Hematopoietic multipotent progenitor cell treated with erythropoietin and hydrocortisone succinate and interleukin-3 and kit ligand, for 15 days (in vitro differentiated cells): Measurements from ENCODE around the gene SCEL.

Experiments used
- DNase-seq: peaks from one replicate; pipeline ENCODE4 v3.0.0-alpha.2; 2015; ENCODE audit warnings: low spot score

The SCEL gene

DNA sequence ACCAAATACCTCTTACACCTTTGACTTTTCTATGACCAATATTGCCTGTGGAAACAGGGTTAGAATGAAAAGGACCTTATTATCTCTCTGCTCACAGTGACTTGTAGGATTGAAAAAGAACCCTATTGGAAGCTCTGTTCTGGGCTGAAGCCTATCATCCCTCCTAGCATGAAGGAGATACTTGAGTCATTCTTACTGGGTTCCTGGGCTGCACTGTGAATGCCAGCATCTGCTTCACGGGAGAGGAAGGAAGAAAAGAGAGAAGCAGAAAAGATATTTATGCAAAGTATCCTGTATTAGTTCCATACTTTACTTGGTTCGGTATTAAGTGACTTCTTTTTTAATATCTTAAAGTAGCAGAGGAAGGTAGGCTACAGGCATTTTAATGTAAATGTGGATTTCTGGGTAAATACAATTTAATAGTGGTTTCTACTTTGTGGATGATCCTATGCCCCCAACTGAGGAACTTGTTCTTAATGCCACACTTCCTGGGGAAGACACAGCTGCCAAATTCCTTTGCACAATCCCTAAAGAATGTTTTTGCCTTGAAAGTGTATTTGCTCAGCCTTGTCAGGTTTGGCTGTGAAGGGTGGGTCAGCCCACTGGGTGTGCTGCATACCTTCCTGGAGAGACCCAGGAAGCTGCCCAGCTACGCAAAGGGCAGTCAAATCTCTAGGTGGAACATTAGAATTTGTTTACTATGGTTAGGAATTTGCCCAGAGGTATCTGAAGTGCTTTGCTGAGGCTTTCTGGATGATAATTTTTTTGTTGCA is 13.7 kb upstream of the SCEL start:
- DNase-seq: no peak

DNA sequence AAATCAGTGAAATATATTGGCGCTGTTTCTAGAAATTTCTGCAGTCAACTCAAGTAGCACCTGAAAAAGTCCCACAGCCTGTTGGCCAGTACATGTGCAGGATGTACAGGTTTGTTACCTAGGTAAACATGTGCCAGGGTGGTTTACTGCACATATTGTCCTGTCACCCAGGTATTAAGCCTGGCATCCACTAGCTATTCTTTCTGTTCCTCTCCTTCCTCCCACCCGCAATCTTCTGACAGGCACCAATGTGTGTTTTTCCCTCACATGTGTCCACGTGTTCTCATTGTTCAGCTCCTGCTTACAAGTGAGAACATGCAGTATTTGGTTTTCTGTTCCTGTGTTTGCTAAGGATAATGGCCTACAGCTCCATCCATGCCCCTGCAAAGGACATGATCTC is 13.1 kb upstream of the SCEL start:
- no peak for DNase-seq

DNA sequence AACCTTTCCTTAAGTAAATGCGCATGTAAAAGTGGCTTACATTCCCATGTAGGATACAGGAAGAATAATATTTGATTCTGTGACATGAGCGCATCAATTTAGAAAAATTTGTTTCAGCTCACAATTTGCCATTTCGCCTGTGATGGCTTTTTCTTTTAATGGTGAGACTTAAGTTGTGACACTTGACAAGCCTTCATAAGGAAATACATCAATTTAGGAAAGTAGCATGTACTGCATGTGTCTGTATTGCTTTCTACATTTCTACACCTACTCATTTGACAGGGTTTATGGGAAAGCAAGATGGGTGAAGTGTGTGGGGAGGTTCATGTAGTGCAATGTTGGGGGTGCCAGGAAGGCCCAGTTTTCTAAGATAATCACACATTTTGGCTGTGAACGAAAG is 12.1 kb upstream of the SCEL start:
- no peak for DNase-seq

DNA sequence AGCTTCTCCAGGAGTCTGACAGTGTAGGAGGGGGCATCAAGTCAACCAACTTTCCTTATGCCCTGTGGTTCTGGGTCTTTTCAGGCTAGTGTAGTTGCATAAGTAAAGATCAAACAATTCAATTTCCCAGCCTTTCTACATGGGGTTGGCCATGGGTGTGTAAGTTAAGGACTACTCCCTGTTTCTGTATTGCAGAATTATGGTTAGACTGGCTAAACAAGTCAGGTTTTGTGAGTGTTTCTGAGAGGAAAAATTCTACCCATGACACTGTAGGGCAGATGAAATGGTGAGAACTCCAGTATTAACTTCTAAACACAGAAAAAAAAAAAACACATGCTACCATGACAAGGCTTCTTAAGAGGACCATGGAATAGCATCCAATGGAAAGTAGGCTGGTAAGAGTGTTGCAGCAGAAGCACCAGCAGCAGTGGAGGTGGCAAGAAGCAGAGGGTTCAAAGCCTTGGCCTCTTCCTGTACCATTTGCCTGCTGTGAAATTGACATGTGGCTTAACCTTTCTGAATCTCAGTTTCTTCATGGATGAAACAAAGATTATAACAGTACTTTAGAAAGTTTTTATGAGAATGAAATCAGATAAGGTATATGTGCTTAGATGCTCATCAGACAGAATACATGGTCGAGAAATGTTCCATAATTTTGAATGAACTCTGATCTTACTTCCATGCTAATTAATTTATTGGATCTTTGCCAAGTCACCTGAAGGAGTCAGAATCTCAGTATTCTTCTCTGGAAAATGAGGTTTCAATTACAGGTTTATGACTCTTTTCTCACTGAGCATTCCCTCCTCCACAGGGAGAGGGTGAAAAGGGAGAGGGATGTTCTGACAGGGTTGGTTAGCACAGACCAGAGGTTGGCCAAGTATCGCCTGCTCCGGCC is 11.4 kb upstream of the SCEL start:
- no peak for DNase-seq

DNA sequence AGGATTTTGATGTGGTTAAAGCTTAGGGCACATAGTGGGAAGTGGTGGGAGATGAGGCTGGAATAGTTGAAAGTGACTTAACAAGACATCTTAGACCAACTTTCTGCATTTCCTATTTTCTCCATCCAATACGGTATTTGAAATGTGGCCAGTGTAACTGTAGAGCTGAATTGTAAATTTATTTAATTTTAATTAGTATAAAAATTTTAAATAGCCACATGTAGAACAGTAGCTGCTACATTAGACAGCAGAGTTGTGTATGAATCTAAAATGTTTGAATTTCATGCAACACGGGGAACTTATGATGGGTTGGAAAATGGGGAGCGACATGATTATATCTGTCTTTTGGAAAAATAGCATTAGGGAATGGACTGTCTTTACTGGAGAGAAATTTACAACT is 7.1 kb upstream of the SCEL start:
- DNase-seq: no peak

DNA sequence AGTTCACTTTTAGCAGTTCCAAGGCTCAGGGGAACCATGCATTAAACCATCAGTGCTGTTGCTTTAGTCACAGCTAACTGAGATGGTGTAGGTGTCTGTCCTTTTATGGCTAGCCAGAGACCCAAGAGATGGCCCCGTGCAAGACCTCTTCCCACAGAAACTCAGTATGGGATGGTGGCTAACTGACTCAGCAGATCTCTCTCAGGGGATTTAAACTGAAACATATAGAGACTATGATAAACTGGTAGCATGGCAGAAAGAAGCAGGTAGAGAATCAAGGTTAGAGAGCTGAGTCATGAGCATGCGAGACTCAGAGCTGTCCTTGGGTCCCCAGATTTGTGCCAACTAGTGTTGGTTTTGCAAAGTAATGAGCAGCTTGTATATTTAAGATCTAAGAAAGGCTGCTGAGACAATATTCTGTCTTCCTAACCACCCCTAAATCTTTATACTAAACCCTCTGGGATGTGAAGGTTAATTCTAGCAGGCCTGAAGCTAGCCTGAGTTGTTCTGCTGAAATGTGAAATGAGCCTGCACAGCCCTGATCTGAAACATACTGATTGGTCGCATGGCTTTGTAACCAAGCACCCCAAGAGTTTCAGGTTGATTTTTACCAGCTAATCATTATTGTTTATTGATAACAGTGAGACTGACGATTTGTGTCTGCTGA is 6.5 kb upstream of the SCEL start:
- DNase-seq: no peak

DNA sequence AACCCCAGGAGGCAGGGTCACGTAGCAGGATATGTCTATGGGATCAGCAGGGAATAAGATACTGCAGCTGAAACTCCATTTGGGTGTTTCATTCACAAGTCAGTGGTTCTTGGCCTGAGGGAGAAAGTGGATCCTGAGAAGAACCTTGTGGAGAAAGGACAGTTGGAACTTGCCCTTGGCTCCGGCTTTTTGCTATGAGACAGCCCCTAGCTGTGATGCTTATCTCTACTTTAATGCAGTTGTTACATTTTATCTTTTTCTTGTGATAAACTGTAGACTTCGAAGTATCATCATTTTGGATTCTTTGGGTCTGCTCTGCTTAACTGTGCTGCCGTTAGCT is 6.0 kb upstream of the SCEL start:
- no peak for DNase-seq

DNA sequence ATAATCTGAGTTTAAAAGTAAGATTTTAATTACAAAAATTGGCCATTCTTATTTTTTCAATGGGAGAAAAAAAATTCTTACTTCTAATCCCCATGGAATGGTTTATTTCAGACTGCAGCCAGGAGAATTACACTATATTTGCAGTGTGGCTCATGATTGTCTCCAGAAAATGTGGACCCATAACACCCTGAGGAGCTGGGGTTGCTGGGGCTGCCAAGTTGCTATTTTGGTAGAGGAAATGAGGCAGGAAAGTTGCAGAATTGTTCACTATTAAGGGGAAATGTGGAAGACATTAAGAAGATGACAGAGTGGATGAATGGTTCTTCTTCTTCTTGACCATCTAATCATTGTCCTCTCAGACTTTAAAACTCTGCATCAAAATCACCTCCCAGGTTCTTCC is 4.6 kb upstream of the SCEL start:
- no peak for DNase-seq

DNA sequence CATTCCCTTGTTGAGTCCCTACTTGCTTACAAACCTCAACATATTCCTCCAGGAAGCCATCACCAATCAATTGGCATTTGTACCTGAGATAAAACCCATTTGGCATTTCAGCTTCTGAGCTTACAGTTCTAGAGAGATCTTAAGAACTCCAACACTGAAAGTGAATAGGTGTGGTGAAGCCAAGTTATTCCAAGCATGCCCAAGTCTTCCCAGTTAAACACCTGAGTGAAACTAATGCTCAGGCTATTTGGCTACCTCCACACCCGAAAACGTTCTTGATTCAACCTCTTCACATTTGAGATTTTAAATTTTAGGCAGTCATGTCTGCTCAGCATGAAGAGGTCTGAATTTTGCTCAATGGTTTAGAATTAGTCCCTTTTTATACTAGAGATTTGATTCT is 2.5 kb upstream of the SCEL start:
- no peak for DNase-seq

DNA sequence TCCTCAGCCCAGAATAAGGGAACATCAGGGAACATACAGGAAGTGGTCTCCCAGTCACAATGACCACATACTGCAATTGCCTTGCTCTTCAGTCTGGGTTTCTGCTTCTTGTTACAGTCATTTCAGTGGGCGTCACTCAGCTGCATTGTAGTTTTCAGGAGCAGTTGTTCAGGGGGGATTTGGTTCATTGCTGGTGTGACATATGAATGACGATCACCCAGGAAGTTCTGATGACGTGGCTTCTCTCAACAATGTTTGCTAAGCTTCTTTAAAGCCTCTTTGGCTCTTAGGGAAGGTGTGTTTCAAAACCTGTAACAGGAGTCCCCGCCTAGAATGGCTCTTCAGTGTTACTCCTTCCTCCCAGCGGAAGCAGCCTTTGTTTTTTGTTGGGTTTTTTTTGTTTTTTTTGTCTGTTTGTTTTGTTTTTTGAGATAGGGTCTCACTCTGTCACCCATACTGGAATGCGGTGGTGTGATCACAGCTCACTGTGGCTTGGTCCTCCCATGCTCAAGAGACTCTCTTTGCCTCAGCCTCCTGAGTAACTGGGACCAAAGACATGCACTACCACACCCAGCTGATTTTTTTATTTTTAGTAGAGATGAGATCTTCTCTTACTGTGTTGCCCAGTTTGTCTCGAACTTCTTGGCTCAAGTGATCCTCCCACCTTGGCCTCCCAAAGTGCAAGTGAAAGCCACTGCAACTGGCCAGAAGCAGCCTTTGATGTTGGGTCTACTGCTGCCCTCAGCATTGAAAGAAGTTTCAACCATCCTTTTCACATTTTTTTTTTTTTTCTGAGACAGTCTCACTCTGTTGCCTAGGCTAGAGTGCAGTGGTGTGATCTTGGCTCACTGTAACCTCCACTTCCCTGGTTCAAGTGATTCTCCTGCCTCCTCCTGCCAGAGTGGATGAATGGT is 1.4 kb upstream of the SCEL start:
- no peak for DNase-seq

DNA sequence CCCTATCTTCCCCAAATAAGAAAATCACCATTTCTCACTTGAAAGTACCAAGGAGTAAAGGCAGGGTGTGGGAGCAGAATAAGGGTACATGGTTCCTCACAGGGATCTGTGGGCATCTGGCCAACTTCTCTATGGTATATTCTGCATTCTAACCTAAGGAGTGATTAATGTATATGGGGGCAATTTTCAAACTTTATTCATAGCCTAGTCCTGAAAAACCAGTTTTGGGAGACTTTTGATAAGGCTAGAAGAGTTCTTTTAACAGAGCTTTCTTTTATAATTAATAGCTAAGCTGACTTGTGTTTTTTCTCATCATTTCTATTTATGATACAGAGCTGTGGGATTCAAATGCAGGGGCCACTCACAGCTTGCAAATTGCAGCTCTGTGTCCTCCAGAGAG is 852 bp downstream of the SCEL start:
- DNase-seq: no peak

DNA sequence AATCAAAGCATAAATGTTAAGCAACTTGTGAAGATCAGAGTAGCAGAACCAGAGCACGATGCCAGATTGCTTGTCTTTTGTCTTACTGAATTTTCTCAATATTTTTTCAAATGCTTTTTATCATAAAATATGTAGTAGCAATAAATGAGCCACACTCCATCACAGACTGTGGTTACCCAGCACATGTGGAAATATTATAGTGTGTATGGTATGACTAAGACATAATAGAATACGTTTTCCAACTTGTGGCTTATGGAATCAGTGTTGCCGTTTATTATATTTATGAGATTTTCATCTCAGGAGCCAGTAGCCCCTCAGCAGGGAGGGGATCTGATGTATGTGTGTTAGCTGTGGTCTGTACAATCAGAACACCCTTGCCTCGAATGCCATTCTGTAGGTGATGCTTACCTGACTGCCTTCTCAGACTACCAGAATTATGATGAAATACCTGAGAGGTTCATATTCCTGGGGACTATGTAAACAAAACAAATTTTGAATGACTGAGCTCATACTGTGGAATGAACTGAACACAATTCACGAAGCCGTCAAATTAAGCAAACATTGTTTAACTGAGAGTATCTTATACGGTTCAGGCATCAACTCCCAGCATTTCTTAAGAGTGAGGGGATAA is 1.9 kb downstream of the SCEL start:
- no peak for DNase-seq

DNA sequence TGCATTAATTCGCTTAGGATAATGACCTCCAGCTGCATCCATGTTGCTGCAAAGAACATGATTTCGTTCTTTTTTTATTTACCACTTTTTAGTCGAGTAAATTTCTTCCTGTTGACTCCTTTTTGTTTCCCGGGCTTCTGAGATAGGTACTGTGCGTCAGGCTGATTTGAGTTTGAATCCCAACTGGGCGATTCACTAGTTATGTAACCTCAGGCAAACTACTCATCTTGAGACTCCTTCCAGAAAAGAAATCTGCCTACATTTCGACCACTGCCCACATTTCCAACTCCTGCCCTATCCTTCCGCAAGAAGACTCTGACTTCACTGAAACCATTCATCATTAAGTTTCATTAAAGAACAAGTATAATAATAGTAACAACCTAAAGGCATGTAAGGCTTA is 8.2 kb downstream of the SCEL start:
- no peak for DNase-seq

DNA sequence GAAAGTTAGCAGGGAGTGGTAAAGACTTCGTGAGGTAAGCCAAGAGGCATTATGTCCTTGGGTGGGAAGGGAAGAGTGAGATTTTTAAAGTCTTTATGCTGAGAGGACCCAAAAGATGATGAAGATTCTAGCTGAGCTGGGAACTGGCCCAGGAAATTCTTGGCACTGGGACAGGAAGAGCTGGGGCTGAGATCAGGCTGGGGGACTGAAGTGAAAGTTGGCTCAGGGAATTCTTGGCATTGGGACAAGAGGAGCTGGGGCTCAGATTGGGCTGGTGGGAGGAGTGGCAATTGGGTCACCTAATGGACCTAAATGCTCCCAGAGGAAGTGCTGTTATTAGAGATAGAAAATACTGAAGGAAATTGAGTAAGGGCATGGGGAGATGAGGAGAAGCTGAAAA is 8.8 kb downstream of the SCEL start:
- DNase-seq: no peak

DNA sequence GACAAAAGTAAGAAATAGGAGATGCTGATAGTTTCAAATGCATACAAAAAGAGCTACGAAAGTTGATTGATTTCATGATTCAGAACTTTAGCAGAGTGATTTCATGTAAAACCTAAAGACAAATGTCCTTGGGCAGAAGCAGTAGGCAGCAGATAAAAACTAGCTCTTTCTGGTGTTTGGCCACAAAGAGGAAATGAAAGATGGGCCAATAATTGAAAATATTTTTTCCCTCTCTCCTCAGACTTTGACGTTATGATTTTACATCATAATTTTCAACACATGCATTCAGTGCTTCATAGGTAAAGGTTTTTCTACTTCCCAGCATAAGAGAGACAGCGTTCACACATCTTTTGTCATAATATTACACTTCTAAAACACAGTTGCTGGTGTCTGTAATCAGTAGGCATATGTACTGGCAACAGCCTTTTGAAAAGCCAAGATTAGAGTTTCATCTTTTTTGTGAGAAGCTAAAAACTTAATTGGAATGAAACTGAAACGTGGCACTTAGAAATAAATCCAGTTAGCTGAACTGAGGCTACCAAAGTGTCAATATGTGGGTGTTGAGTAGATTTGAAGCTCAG is 9.3 kb downstream of the SCEL start:
- DNase-seq: no peak

DNA sequence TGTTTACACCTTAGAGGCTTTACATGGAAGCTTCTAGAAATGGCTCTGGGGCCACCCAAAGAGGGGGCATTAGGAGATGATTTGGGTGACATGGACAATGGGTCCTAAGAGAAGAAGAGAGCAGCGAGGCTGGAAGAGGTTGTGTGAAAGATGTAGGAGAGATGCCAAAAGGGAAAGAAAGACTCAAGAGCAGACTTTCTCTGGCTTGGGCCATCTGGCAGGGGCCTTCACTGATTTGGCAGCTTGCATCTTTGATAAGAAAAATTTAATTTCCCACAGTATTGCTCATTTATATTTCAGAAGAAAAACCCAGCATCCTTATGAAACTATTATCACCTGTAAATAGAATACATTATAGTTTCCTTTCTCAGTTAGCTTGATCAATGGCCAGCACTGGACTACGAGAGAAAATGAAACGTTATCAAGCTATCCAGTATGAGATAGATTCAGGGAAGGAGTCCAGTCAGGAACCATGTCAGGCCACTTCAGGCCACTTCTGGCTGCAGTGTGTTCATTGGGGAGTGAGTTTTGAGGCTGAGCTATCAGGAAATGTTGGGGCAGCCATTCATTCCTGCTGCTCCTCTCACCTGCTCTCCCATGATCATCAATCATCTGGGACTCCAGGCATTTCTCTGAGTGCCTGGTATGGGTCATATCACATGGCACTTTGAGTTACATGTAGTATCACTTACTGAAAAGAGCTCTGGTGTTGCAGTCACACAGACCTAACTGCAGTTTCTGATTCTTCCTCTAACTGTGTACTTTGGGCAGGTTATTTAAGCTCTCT is 10.3 kb downstream of the SCEL start:
- no peak for DNase-seq

DNA sequence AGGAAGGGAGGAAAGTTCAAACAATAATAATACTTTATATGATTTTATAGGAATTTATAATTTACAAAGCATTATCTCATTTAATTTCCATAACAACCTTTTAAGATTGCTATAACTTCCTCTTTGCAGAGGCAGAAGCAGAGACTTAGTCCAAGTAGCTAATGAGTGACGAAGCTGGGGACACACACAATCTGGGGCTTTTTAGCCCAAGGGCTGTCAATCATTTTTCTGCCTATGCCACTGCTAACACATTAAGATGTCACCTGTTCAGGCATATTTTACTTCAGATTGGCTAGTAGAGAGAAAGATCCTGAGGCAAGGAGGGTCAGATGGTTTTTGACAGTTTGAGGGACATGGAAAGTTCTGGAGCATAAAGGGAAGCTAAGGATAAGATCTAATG is 12.6 kb downstream of the SCEL start:
- no peak for DNase-seq

DNA sequence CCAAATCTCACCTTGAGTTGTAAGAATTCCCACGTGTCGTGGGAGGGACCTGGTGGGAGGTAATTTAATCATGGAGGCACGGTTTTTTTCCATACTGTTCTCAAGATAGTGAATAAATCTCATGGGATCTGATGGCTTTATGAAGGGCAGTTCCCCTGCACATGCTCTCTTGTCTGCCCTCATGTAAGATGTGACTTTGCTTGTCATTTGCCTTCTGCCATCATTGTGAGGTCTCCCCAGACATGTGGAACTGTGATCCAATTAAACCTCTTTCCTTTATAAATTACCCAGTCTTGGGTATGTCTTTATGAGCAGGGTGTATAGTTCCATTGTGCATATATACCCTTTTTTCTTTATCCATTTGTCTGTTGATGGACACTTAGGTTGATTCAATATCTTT is 13.1 kb downstream of the SCEL start:
- DNase-seq: no peak

DNA sequence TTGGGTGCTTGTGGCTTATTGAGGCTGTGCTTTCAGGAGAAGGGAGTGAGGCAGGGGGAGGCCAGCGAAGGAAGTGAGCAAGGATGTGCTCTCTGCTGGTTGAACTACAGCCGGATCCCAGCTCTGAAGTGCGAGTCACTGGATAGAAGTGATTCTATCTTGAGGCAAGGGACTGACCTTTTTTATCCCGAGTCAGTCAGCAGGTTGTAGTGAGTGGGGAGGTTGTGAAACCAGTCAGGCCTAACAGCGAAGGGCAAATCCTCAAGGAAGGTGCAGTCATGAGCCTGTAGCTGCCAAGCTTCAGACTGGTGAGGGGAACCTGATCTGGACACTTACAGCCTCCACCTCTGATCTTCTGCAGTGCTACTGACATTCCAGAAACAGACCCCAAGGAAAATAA is 18.6 kb downstream of the SCEL start:
- DNase-seq: no peak

DNA sequence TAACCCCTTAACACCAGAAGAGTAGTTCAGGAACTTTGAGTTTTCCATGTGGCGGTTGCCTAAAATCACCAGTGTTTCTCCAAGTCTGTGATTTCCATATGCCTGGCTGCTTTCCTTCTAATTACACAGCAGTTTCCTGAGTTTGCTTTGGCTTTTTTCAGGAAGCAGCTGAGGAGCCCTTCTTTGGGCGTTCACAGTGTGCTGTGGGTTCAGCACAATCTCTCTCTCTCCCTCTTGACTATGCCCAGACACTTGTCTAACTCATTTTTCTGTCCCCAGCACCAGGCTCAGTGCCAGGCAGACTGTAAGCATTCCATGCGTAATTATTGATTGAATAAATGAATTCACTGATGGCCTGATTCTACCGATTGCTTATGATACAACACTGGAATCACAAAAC is 19.7 kb downstream of the SCEL start:
- DNase-seq: no peak
